Measurements from ENCODE around the gene PRLR. TPM values are rescaled to one million over a fixed set of nuclear protein-coding genes. Genes with fewer than 3 reads are reported as not detected.
A peak's percentile ranks its signal among the peaks of the same experiment; 100 is the strongest.

The PRLR gene
- total RNA-seq, 1 donor from 2014 or later, result 3.2 TPM

DNA sequence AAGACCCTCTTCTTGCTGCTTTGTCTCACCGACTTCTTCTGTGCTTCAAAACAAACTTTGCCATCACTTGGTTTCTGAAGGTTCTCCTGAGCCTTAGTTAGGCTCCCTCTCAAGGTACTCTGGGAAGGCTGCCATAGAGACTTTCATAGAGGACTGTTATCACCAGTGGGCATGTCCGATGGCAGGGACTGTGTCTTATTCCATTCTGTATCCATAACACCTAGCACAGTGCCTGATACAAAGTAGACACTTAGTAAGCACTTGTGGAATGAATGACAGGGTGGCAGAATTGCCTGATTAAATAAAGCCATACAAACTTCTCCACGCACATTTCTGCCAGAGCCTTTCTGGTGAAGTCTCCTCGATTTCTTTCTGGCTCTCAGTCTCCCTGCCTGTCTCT lies 215.2 kb downstream of the PRLR start:
- intact Hi-C loops (cut with DNase I), result no loop called here
- ATAC-seq (no peak), DNase-seq (no peak)
- H3K27me3 ChIP-seq (ENCODE audit: low read depth), result no peaks in the 10 kb centered on the region
- H3K27ac ChIP-seq, result no peak overlapping the region
- TF ChIP-seq, protein P1, sequence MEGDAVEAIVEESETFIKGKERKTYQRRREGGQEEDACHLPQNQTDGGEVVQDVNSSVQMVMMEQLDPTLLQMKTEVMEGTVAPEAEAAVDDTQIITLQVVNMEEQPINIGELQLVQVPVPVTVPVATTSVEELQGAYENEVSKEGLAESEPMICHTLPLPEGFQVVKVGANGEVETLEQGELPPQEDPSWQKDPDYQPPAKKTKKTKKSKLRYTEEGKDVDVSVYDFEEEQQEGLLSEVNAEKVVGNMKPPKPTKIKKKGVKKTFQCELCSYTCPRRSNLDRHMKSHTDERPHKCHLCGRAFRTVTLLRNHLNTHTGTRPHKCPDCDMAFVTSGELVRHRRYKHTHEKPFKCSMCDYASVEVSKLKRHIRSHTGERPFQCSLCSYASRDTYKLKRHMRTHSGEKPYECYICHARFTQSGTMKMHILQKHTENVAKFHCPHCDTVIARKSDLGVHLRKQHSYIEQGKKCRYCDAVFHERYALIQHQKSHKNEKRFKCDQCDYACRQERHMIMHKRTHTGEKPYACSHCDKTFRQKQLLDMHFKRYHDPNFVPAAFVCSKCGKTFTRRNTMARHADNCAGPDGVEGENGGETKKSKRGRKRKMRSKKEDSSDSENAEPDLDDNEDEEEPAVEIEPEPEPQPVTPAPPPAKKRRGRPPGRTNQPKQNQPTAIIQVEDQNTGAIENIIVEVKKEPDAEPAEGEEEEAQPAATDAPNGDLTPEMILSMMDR (IDR thresholded peaks at IDR 0.05), result no peak
- no peaks in the 10 kb centered on the region for H3K36me3 ChIP-seq
- H3K9me3 ChIP-seq, result no peaks in the 10 kb centered on the region
- no peak overlapping the region for H3K4me3 ChIP-seq
- H3K4me1 ChIP-seq, result no peaks in the 10 kb centered on the region

DNA sequence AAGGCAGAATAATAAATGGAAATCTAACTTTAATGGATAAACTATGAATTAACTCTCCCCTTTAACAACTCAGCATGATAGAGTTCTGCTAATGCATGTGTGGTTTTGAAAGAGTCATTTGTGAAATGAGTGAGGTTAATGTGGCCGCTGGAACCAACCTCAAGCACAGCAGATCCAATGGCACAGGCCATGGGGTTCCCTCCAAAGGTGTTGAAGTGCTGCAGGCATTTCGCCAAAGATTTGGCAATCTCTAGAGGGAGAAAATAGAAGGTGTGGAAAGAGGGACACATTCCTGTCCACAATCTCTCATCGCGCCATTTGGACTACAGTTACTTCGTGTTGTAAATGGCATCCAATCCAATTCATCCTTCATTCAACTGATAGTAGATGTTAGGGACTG lies 217.5 kb downstream of the PRLR start:
- H3K9me3 ChIP-seq, result no peaks in the 10 kb centered on the region
- TF ChIP-seq, protein P1 (IDR thresholded peaks at IDR 0.05), result no peak
- no peaks in the 10 kb centered on the region for H3K4me1 ChIP-seq
- H3K4me3 ChIP-seq, result no peak overlapping the region
- no peak for DNase-seq
- H3K27me3 ChIP-seq (ENCODE audit: low read depth), result no peaks in the 10 kb centered on the region
- peak; percentile 61 to 74 for ATAC-seq
- intact Hi-C loops (cut with DNase I), result no loop called here
- H3K27ac ChIP-seq, result no peak overlapping the region
- no peaks in the 10 kb centered on the region for H3K36me3 ChIP-seq

DNA sequence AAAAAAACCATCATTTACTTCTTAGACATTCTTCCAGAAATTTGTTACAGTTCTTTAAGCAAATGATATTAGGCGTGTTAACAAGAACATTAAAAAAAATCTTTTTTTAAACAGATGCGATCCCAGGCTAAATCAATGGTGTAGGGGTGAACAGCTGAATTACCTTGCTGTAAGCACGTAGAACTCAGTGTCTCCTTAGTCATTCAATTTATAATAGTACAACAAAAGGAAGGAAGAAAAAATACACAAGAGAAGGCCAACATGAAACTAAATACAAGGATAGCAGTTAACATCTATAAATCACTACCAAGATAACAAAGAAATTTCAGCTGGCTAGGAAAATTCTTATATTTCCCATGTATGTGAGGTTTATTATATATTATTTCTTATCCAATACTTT lies 217.9 kb downstream of the PRLR start:
- no peaks in the 10 kb centered on the region for H3K36me3 ChIP-seq
- TF ChIP-seq, protein P1 (IDR thresholded peaks at IDR 0.05), result no peak
- no peaks in the 10 kb centered on the region for H3K4me1 ChIP-seq
- H3K9me3 ChIP-seq, result no peaks in the 10 kb centered on the region
- no peak for ATAC-seq
- intact Hi-C loops (cut with DNase I), result no loop called here
- H3K4me3 ChIP-seq, result no peak overlapping the region
- no peaks in the 10 kb centered on the region for H3K27me3 ChIP-seq (ENCODE audit: low read depth)
- no peak for DNase-seq
- no peak overlapping the region for H3K27ac ChIP-seq

DNA sequence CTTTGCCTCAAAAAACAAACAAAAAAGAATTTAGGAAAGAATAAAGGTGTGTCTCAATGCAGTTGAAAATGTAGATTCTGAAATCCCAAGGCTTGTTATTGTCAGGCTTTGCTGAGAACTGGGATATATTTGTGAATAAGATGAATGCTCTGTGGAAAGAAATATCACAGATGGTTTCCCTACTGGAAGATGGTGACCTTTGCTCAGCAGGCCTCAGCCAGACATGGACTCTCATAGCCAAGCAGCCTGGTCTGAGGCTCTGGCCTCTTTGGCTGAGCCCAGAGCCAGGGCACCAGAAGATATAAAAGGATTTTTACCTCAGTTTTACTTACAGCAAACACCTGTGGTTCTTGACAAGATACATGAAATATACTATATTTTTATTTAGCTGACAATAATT lies 219.6 kb downstream of the PRLR start:
- Histone ChIP-seq H3K36me3 (no peaks in the 10 kb centered on the region), H3K27ac (no peak overlapping the region), H3K27me3 (ENCODE audit: low read depth) (no peaks in the 10 kb centered on the region), H3K4me1 (no peaks in the 10 kb centered on the region), H3K4me3 (no peak overlapping the region), H3K9me3 (no peaks in the 10 kb centered on the region)
- TF ChIP-seq, protein P1 (IDR thresholded peaks at IDR 0.05), result no peak
- DNase-seq, result no peak
- ATAC-seq, result no peak
- intact Hi-C loops (cut with DNase I), result no loop called here

DNA sequence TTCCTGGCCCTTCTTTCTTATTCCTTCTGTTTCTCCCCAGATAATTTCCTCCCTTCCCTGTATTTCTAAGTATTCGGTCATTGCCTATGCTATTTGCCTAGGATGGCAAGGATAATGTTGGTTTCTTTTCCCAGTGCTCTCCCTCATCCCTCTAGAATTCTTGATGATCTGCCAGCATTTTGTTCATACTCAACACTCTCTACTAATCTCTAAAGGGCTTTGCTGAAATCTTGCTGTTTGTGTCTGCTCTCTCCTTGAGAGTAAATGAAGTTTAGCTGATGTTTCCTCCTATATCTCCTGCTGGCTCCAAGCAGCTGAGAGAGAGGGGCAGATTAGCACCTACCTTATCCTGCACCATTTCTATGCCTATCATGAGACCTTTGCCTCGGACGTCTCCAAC lies 220.6 kb downstream of the PRLR start:
- TF ChIP-seq, protein P1 (IDR thresholded peaks at IDR 0.05), result no peak
- Histone ChIP-seq H3K9me3 (no peaks in the 10 kb centered on the region), H3K27ac (no peak overlapping the region), H3K4me3 (no peak overlapping the region), H3K4me1 (no peaks in the 10 kb centered on the region), H3K27me3 (ENCODE audit: low read depth) (no peaks in the 10 kb centered on the region), H3K36me3 (no peaks in the 10 kb centered on the region)
- intact Hi-C loops (cut with DNase I), result no loop called here
- ATAC-seq (peak in 1 of 2 donors; percentile 35), DNase-seq (no peak)

DNA sequence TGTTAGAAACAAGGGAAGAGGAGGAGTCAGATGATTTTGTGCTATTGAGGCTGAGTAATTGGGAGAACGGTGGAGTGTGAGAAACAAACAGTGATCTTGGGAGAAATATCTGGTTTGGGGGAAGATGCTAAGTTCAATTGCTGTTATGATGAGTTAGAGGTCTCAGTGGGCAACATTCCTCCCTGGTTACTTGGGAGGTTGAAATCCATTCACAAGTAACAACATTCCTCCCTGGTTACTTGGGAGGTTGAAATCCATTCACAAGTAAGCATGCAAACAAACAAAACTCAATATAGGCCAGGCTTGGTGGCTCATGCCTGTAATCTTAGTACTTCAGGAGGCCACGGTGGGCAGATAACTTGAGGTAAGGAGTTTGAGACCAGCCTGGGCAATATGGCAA lies 221.3 kb downstream of the PRLR start:
- Histone ChIP-seq H3K4me1 (no peaks in the 10 kb centered on the region), H3K9me3 (no peaks in the 10 kb centered on the region), H3K4me3 (no peak overlapping the region), H3K27me3 (ENCODE audit: low read depth) (no peaks in the 10 kb centered on the region), H3K36me3 (no peaks in the 10 kb centered on the region), H3K27ac (no peak overlapping the region)
- TF ChIP-seq, protein P1 (IDR thresholded peaks at IDR 0.05), result no peak
- ATAC-seq (no peak), DNase-seq (no peak)
- intact Hi-C loops (cut with DNase I), result no loop called here

Measured in lower lobe of right lung (tissue), 2 donors.